Endodermal cell (in vitro differentiated cells): ENCODE data around the gene TEDC2. TPM values are rescaled to one million over a fixed set of nuclear protein-coding genes. Genes with fewer than 3 reads are reported as not detected.

Experiments used
- DNase-seq: peaks from one replicate; pipeline ENCODE4 v3.0.0-alpha.2; 2017
- H3K27ac ChIP-seq: 2 replicates; pipeline ENCODE4 v1.5.1; 2013; ENCODE audit warnings: mild to moderate bottlenecking, low read depth, low read length, moderate library complexity
- H3K27me3 ChIP-seq: 2 replicates; pipeline ENCODE4 v1.6.1; 2013; ENCODE audit warnings: mild to moderate bottlenecking, low read length, moderate library complexity; ENCODE audit not compliant: insufficient read depth, control insufficient read depth, poor library complexity, severe bottlenecking
- H3K36me3 ChIP-seq: 2 replicates; pipeline ENCODE4 v1.7.0; 2013; ENCODE audit warnings: mild to moderate bottlenecking, low read length, moderate library complexity; ENCODE audit not compliant: control insufficient read depth, insufficient read depth
- H3K4me1 ChIP-seq: one replicate; pipeline ENCODE4 v1.7.0; 2013; ENCODE audit warnings: low read length; ENCODE audit not compliant: control insufficient read depth, insufficient read depth
- H3K4me3 ChIP-seq: 2 replicates; pipeline ENCODE4 v1.5.1; 2013; ENCODE audit warnings: mild to moderate bottlenecking, low read length, moderate library complexity
- H3K9ac ChIP-seq: 2 replicates; pipeline ENCODE4 v1.6.1; 2013; ENCODE audit warnings: mild to moderate bottlenecking, low read length, moderate library complexity; ENCODE audit not compliant: poor library complexity, severe bottlenecking; ENCODE audit errors: extremely low read depth
- H3K9me3 ChIP-seq: 2 replicates; pipeline ENCODE4 v1.6.1; 2013; ENCODE audit warnings: mild to moderate bottlenecking, low read length, moderate library complexity; ENCODE audit not compliant: control insufficient read depth
- H3K27ac Mint-ChIP-seq: 2 replicates; pipeline ENCODE4 v1.8.0; 2020; ENCODE audit warnings: mixed read lengths
- H3K27me3 Mint-ChIP-seq: 2 replicates; pipeline ENCODE4 v1.8.0; 2021; ENCODE audit warnings: mild to moderate bottlenecking, mixed read lengths; ENCODE audit not compliant: insufficient read depth
- H3K36me3 Mint-ChIP-seq: 2 replicates; pipeline ENCODE4 v1.8.0; 2020; ENCODE audit warnings: low read depth, mixed read lengths
- H3K4me1 Mint-ChIP-seq: 2 replicates; pipeline ENCODE4 v1.8.0; 2020; ENCODE audit warnings: mixed read lengths
- H3K4me3 Mint-ChIP-seq: 2 replicates; pipeline ENCODE4 v1.8.0; 2020; ENCODE audit warnings: mild to moderate bottlenecking, moderate library complexity, mixed read lengths
- H3K9me3 Mint-ChIP-seq: 2 replicates; pipeline ENCODE4 v1.8.0; 2020; ENCODE audit warnings: mild to moderate bottlenecking, mixed read lengths
- CTCF ChIP-seq: fragments of 200-600 bp; sonication (generic); conservative IDR thresholded peaks from 2 replicates; pipeline ENCODE4 v1.5.0; 2021; ENCODE audit warnings: antibody characterized with exemption, mild to moderate bottlenecking
- WGBS, 2 experiments: methylation state at CpG; one replicate each; pipeline versions ENCODE4 v1.1.5 to v1.1.7; 2013; ENCODE audit warnings: missing lambda C conversion rate in 2 of 2, mixed read lengths in 1 of 2; ENCODE audit not compliant: insufficient coverage in 1 of 2, insufficient read length in 1 of 2; 5-methylcytosine and 5-hydroxymethylcytosine counted together
- total RNA-seq, 2 donors: library from RNA; stranded (reverse); fragmentation: NEBNext Ultra II Directional in 1 of 2; extraction: Animal tissue kit (Norgen Biotek cat#: 25700) in 1 of 2; gene quantifications; 2 replicates in 1 of 2; 3 replicates in 1 of 2; pipeline ENCODE4 v1.2.1, GENCODE V29; 2021

Gene TEDC2
- total RNA-seq, 2 donors from 2014 or later, result 44.0 to 57.6 TPM

- Mint-ChIP-seq H3K27me3 (no peaks in the 10 kb centered on the region), H3K9me3 (no peaks in the 10 kb centered on the region), H3K27ac (peak overlapping the region; percentile 58), H3K36me3 (peaks cover 36% of the 10 kb centered on the region), H3K4me3 (no peak overlapping the region), H3K4me1 (peaks cover 8% of the 10 kb centered on the region)
- Histone ChIP-seq H3K4me1 (peaks cover 5% of the 10 kb centered on the region), H3K27me3 (no peaks in the 10 kb centered on the region), H3K27ac (no peak overlapping the region), H3K4me3 (no peak overlapping the region), H3K9ac (no peak overlapping the region), H3K36me3 (peaks cover 49% of the 10 kb centered on the region), H3K9me3 (no peaks in the 10 kb centered on the region)
- no peak for DNase-seq
- WGBS, 2 experiments, result 91 to 92% methylated on average over 4 to 7 of the region's 7 CpGs
- no peak for TF ChIP-seq CTCF
Measured at GRCh38 chr16:2457946-2458345, 2.0 kb upstream of the TEDC2 start.

GRCh38 chr16:2458887-2459646, 842 bp upstream of the TEDC2 start:
- H3K4me1 Mint-ChIP-seq, result peaks cover 8% of the 10 kb centered on the region
- peaks cover 33% of the 10 kb centered on the region for H3K36me3 Mint-ChIP-seq
- WGBS, 2 experiments, result 28 to 49% methylated on average over 11 to 18 of the region's 18 CpGs
- H3K27me3 Mint-ChIP-seq, result no peaks in the 10 kb centered on the region
- peak overlapping the region; percentile 76 for H3K4me3 Mint-ChIP-seq
- Histone ChIP-seq H3K9ac (peak overlapping the region; percentile 34), H3K27me3 (no peaks in the 10 kb centered on the region), H3K36me3 (peaks cover 38% of the 10 kb centered on the region), H3K4me1 (peaks cover 5% of the 10 kb centered on the region), H3K4me3 (peak overlapping the region; percentile 89), H3K27ac (no peak overlapping the region), H3K9me3 (no peaks in the 10 kb centered on the region)
- H3K27ac Mint-ChIP-seq, result peak overlapping the region; percentile 93
- peak; percentile 68 for DNase-seq
- no peak for TF ChIP-seq CTCF
- H3K9me3 Mint-ChIP-seq, result no peaks in the 10 kb centered on the region

GRCh38 chr16:2460391-2460713, 443 bp downstream of the TEDC2 start:
- no peak for DNase-seq
- Mint-ChIP-seq H3K4me3 (peak overlapping the region; percentile 76), H3K36me3 (peaks cover 26% of the 10 kb centered on the region), H3K27me3 (no peaks in the 10 kb centered on the region), H3K4me1 (peaks cover 8% of the 10 kb centered on the region), H3K9me3 (no peaks in the 10 kb centered on the region), H3K27ac (no peak overlapping the region)
- Histone ChIP-seq H3K4me1 (peaks cover 5% of the 10 kb centered on the region), H3K9me3 (no peaks in the 10 kb centered on the region), H3K9ac (peak overlapping the region; percentile 53), H3K27ac (peak overlapping the region; percentile 17), H3K4me3 (peak overlapping the region; percentile 89), H3K27me3 (no peaks in the 10 kb centered on the region), H3K36me3 (peaks cover 31% of the 10 kb centered on the region)
- no peak for TF ChIP-seq CTCF
- 0 to 5% methylated on average over 3 to 20 of the region's 20 CpGs for WGBS, 2 experiments
